Measurements from ENCODE around the gene EPB41.

Gene EPB41

GRCh38 chr1:29123887-29124365, 209.6 kb downstream of the EPB41 start, which contains the start of gene TMEM200B:
Gene TMEM200B, minus strand, starts transcription at chr1:29123903. Its CDS starts 2,075 bp downstream, at chr1:29121828.
- DNase-seq (ENCODE audit: low read depth) = no peak
- TF ChIP-seq MYC (IDR thresholded peaks at IDR 0.05; ENCODE audit: low read depth, low read length) (no peak), MAX (IDR thresholded peaks at IDR 0.05; ENCODE audit: low read depth, low read length) (no peak), POLR2A (IDR thresholded peaks at IDR 0.05; ENCODE audit: extremely low read depth, insufficient read length) (no peak)
- H3K4me3 ChIP-seq (ENCODE audit: low read depth, low read length) = no peak within 1 kb of the TSS

- DNase-seq (ENCODE audit: low read depth) = peak; percentile 67
- TF ChIP-seq MYC (IDR thresholded peaks at IDR 0.05; ENCODE audit: low read depth, low read length) = no peak
- no peak overlapping the region for H3K4me3 ChIP-seq (ENCODE audit: low read depth, low read length)
Measured at GRCh38 chr1:29124366-29125236, 210.2 kb downstream of the EPB41 start.

- TF ChIP-seq CTCF (IDR thresholded peaks at IDR 0.05; ENCODE audit: low read depth, low read length) (no peak), MYC (IDR thresholded peaks at IDR 0.05; ENCODE audit: low read depth, low read length) (no peak), MAX (IDR thresholded peaks at IDR 0.05; ENCODE audit: low read depth, low read length) (no peak), POLR2A (IDR thresholded peaks at IDR 0.05; ENCODE audit: extremely low read depth, insufficient read length) (no peak)
- no peak for DNase-seq (ENCODE audit: low read depth)
- H3K4me3 ChIP-seq (ENCODE audit: low read depth, low read length) = no peak overlapping the region
Measured at GRCh38 chr1:29125237-29125641, 210.9 kb downstream of the EPB41 start.

GRCh38 chr1:29125788-29126187, 211.4 kb downstream of the EPB41 start:
- DNase-seq (ENCODE audit: low read depth) = no peak
- H3K4me3 ChIP-seq (ENCODE audit: low read depth, low read length) = no peak overlapping the region
- TF ChIP-seq CTCF (IDR thresholded peaks at IDR 0.05; ENCODE audit: low read depth, low read length) (no peak), MAX (IDR thresholded peaks at IDR 0.05; ENCODE audit: low read depth, low read length) (no peak), POLR2A (IDR thresholded peaks at IDR 0.05; ENCODE audit: extremely low read depth, insufficient read length) (no peak), MYC (IDR thresholded peaks at IDR 0.05; ENCODE audit: low read depth, low read length) (no peak)

- no peak overlapping the region for H3K4me3 ChIP-seq (ENCODE audit: low read depth, low read length)
- TF ChIP-seq MYC (IDR thresholded peaks at IDR 0.05; ENCODE audit: low read depth, low read length) (no peak), MAX (IDR thresholded peaks at IDR 0.05; ENCODE audit: low read depth, low read length) (no peak), CTCF (IDR thresholded peaks at IDR 0.05; ENCODE audit: low read depth, low read length) (no peak), POLR2A (IDR thresholded peaks at IDR 0.05; ENCODE audit: extremely low read depth, insufficient read length) (no peak)
- DNase-seq (ENCODE audit: low read depth) = no peak
Measured at GRCh38 chr1:29126198-29126597, 211.8 kb downstream of the EPB41 start.

GRCh38 chr1:29128739-29129138, 214.4 kb downstream of the EPB41 start:
- DNase-seq (ENCODE audit: low read depth) = no peak
- no peak overlapping the region for H3K4me3 ChIP-seq (ENCODE audit: low read depth, low read length)
- no peak for TF ChIP-seq MYC (IDR thresholded peaks at IDR 0.05; ENCODE audit: low read depth, low read length)
- TF ChIP-seq POLR2A (IDR thresholded peaks at IDR 0.05; ENCODE audit: extremely low read depth, insufficient read length) = no peak
- no peak for TF ChIP-seq MAX (IDR thresholded peaks at IDR 0.05; ENCODE audit: low read depth, low read length)
- TF ChIP-seq CTCF (IDR thresholded peaks at IDR 0.05; ENCODE audit: low read depth, low read length) = no peak
